ENCODE measurements around the gene PYCR2.
"Not testable (repeated sequence)": the region's sequence is repeated elsewhere in the genome, so short reads cannot be mapped to it uniquely, and the experiment has no call there.

PYCR2 gene

GRCh38 chr1:225923692-225924555, at the start of gene PYCR2:
PYCR2 (minus strand) TSS chr1:225924250; CDS start chr1:225924110, 140 bp downstream.
- in situ Hi-C loops (cut with MboI; ENCODE audit: low sequenced_read_pairs), result no loop called here

DNA sequence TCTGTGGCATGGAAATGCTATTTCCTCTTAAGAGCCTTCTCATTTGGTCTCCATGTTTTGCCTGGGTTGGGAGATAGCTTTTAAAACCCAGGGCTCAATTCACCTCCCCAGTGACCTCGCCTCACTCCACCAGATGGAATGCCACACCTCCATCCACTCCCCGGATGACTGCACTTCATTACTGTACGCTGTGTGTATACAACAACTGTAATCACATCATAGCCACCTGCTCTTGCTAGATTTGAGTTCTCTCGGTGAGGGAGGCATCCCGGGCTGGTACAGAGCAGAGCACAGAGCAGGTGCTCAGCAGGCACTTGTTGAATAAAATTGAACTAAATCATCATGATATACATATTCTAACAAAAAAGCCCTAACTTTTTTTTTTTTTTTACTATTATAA, 49.1 kb upstream of the PYCR2 start:
- in situ Hi-C loops (cut with MboI; ENCODE audit: low sequenced_read_pairs), result no loop called here

- in situ Hi-C loops (cut with MboI; ENCODE audit: low sequenced_read_pairs), result no loop called here
These were observed 48.5 kb upstream of the PYCR2 start for GRCh38 chr1:225972344-225973152.

- in situ Hi-C loops (cut with MboI; ENCODE audit: low sequenced_read_pairs), result not testable (repeated sequence)
These were observed 46.6 kb upstream of the PYCR2 start for GRCh38 chr1:225970592-225971157.

DNA sequence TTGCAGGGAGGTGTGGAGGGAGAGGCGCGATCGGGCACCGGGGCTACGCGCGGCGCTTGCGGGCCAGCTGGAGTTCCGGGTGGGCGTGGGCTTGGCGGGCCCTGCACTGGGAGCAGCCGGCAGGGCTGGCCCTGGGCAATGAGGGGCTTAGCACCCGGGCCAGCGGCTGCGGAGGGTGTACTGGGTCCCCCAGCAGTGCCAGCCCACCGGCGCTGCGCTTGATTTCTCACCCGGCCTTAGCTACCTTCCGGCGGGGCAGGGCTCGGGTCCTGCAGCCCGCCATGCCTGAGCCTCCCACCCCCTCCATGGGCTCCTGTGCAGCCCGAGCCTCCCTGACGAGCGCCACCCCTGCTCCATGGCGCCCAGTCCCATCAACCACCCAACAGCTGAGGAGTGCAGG, 45.7 kb upstream of the PYCR2 start:
- in situ Hi-C loops (cut with MboI; ENCODE audit: low sequenced_read_pairs), result not testable (repeated sequence)

GRCh38 chr1:225965231-225965630, 41.2 kb upstream of the PYCR2 start:
- in situ Hi-C loops (cut with MboI; ENCODE audit: low sequenced_read_pairs), result no loop called here

DNA sequence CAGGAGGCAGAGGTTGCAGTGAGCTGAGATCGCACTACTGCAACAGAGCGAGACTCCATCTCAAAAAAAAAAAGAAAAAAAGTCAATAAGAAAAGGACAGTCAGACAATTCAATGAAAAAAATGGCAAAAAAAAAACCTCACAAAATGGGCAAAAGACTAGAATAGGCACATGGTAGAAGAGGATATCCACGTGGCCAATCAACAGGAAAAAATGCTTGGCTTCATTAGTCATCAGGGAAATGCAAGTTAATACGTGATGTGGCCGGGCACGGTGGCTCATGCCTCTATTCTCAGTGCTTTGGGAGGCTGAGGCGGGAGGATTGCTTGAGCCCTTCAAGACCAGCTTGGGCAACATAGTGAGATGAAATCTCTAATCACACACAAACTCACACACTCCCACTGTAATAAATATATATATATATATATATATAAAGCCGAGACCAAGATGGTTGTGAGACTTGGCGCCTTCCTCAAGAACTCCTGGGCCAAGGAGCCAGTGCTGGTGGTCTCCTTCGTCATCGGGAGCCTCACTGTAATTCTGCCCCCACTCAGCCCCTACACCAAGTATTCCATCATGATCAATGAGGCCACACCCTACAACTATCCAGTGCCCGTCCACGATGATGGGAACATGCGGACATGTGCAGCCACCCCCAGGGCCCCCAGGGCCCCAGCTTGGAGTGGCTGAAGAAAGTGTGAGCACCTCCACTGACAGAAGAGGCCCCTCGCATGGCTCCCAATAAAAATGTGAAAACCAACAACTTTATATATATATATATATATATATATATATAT, 39.9 kb upstream of the PYCR2 start:
- in situ Hi-C loops (cut with MboI; ENCODE audit: low sequenced_read_pairs), result no loop called here

GRCh38 chr1:225962440-225962975, 38.5 kb upstream of the PYCR2 start:
- in situ Hi-C loops (cut with MboI; ENCODE audit: low sequenced_read_pairs), result no loop called here

GRCh38 chr1:225961659-225962439, 37.8 kb upstream of the PYCR2 start:
- in situ Hi-C loops (cut with MboI; ENCODE audit: low sequenced_read_pairs), result no loop called here

GRCh38 chr1:225958041-225958440, 34.0 kb upstream of the PYCR2 start:
- in situ Hi-C loops (cut with MboI; ENCODE audit: low sequenced_read_pairs), result no loop called here

DNA sequence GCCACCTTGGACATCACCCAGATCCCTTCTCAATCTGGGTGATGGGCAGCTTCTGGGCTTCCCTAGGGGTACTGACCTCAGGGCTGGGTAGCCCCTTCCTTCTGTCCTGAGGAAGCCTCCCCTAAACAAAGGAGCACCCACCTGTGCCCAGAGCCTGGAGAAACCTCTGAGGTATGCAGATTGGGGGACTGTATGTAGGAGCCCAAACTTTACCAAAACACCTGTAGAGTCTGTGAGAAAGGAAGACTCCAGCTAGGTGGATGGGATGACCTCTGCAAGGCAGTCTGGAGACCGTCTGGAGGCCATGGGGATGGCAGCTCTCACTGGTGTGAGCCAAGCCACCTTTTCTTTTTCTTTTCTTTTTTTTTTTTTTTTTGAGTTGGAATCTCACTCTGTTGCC, 30.7 kb upstream of the PYCR2 start:
- in situ Hi-C loops (cut with MboI; ENCODE audit: low sequenced_read_pairs), result no loop called here

DNA sequence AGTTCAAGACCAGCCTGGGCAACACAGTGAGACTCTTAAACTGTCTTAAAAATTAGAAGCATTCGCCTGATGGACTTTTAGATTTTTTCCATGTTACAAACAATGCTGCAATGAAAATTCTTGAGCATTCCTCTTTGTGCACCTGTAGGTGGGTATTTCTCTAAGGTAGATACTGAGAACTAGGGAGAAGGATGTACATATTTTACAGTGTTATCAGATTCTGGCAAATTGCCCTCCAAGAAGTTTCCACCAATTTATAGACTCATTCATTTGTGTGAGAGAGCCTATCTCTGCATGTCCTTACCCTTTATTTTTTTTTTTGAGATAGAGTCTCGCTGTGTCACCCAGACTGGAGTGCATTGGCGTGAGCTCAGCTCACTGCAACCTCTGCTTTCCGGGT, 29.3 kb upstream of the PYCR2 start:
- in situ Hi-C loops (cut with MboI; ENCODE audit: low sequenced_read_pairs), result no loop called here

- in situ Hi-C loops (cut with MboI; ENCODE audit: low sequenced_read_pairs), result no loop called here
These were observed 27.0 kb upstream of the PYCR2 start for GRCh38 chr1:225950905-225951497.

DNA sequence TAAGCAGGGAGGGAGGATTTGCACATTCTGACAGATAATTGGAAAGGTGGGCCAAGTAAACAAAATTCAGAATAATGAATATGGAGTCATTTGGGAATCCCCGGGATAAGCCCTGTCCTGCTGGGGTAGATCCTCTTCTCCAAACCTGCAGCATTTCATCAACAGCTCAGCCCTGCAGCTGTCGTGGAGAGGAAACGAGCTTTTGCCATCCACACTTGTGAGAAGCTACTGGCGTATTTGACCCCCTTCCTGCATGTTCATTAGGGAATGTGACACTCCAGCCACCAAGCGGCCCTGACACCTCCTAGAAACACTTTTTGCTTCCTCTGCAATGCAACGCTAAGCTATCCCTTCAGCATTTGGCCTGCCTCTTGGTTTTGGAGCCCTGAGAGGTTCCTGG, 25.0 kb upstream of the PYCR2 start:
- in situ Hi-C loops (cut with MboI; ENCODE audit: low sequenced_read_pairs), result no loop called here

- in situ Hi-C loops (cut with MboI; ENCODE audit: low sequenced_read_pairs), result no loop called here
These were observed 22.8 kb upstream of the PYCR2 start for GRCh38 chr1:225946803-225947202.

GRCh38 chr1:225946082-225946620, 22.1 kb upstream of the PYCR2 start:
- in situ Hi-C loops (cut with MboI; ENCODE audit: low sequenced_read_pairs), result no loop called here

DNA sequence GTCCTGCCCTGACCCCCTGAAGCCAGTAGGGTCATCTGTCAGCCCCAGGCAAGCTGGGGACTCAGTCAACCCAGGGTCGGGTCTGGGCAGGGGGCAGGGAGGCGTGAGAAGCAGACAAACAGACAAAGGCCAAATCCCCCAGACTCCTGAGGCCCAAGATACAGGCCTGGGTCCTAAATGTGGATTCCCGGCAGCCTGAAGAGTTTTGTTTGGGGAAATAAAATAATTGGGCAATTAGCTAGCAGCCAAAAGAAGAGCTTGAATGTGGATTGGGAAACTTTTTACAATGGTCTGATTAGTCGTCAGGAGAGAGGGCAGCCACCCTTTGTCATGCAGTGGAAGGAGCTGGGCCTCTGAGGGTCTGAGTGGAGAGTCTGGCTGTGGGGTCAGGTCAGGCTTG, 21.5 kb upstream of the PYCR2 start:
- in situ Hi-C loops (cut with MboI; ENCODE audit: low sequenced_read_pairs), result no loop called here

DNA sequence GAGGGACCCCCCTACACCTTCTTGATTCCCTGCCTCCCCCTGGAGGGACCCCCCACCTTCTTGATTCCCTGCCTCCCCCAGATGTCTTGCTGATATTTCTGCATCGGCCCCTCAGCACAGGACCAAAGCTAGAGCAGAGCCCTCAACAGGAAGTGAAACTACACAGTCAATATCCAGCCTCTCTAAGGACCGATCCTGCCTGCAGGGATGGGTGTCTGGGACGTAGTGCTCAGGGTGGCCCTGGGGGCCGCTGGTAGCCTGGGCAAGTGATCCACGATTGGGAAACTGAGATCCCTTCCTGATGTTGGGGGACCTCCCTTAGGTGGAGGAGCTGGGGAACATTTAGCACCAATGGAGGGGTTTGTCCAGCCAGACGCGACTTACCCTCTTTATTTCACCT, 20.9 kb upstream of the PYCR2 start:
- in situ Hi-C loops (cut with MboI; ENCODE audit: low sequenced_read_pairs), result no loop called here

- in situ Hi-C loops (cut with MboI; ENCODE audit: low sequenced_read_pairs), result no loop called here
These were observed 20.3 kb upstream of the PYCR2 start for GRCh38 chr1:225944387-225944786.
